ENCODE results near the gene EVC.

EVC gene

GRCh38 chr4:5780831-5781480 is 70.0 kb downstream of the EVC start:
- Histone ChIP-seq H3K9ac (ENCODE audit: low read length in 5 of 5) (no peak overlapping the region), H3K4me1 (ENCODE audit: control insufficient read depth in 5 of 5, insufficient read depth in 5 of 5, low read length in 5 of 5) (peaks cover 0 to 11% (median 6%) of the 10 kb centered on the region in 5 donors), H3K27me3 (ENCODE audit: control insufficient read depth in 5 of 5, insufficient read depth in 4 of 5, low read length in 5 of 5) (no peaks in the 10 kb centered on the region), H3K4me3 (ENCODE audit: low read depth in 1 of 5, low read length in 5 of 5) (no peak overlapping the region), H3K9me3 (ENCODE audit: control insufficient read depth in 5 of 5, low read length in 5 of 5) (peaks cover 7 to 14% (median 12%) of the 10 kb centered on the region in 5 donors), H3K27ac (ENCODE audit: low read depth, low read length) (no peak overlapping the region), H3K36me3 (ENCODE audit: control insufficient read depth in 5 of 5, insufficient read depth in 5 of 5, low read length in 5 of 5) (peaks cover 6 to 14% (median 10%) of the 10 kb centered on the region in 5 donors)

GRCh38 chr4:5781691-5782090 is 70.7 kb downstream of the EVC start:
- H3K9ac ChIP-seq (ENCODE audit: low read length in 5 of 5) = no peak overlapping the region
- H3K9me3 ChIP-seq (ENCODE audit: control insufficient read depth in 5 of 5, low read length in 5 of 5) = peaks cover 1 to 7% (median 6%) of the 10 kb centered on the region in 5 donors
- no peaks in the 10 kb centered on the region for H3K27me3 ChIP-seq (ENCODE audit: control insufficient read depth in 5 of 5, insufficient read depth in 4 of 5, low read length in 5 of 5)
- H3K36me3 ChIP-seq (ENCODE audit: control insufficient read depth in 5 of 5, insufficient read depth in 5 of 5, low read length in 5 of 5) = peaks cover 0 to 14% (median 10%) of the 10 kb centered on the region in 5 donors
- H3K4me3 ChIP-seq (ENCODE audit: low read depth in 1 of 5, low read length in 5 of 5) = no peak overlapping the region
- no peak overlapping the region for H3K27ac ChIP-seq (ENCODE audit: low read depth, low read length)
- H3K4me1 ChIP-seq (ENCODE audit: control insufficient read depth in 5 of 5, insufficient read depth in 5 of 5, low read length in 5 of 5) = peaks cover 0 to 14% (median 11%) of the 10 kb centered on the region in 5 donors

GRCh38 chr4:5782829-5783476 is 72.0 kb downstream of the EVC start:
- H3K27me3 ChIP-seq (ENCODE audit: control insufficient read depth in 5 of 5, insufficient read depth in 4 of 5, low read length in 5 of 5) = no peaks in the 10 kb centered on the region
- H3K27ac ChIP-seq (ENCODE audit: low read depth, low read length) = no peak overlapping the region
- H3K4me1 ChIP-seq (ENCODE audit: control insufficient read depth in 5 of 5, insufficient read depth in 5 of 5, low read length in 5 of 5) = peaks cover 0 to 14% (median 11%) of the 10 kb centered on the region in 5 donors
- no peak overlapping the region for H3K4me3 ChIP-seq (ENCODE audit: low read depth in 1 of 5, low read length in 5 of 5)
- peaks cover 0 to 19% (median 17%) of the 10 kb centered on the region in 5 donors for H3K36me3 ChIP-seq (ENCODE audit: control insufficient read depth in 5 of 5, insufficient read depth in 5 of 5, low read length in 5 of 5)
- no peak overlapping the region for H3K9ac ChIP-seq (ENCODE audit: low read length in 5 of 5)
- H3K9me3 ChIP-seq (ENCODE audit: control insufficient read depth in 5 of 5, low read length in 5 of 5) = no peaks in the 10 kb centered on the region

- Histone ChIP-seq H3K9me3 (ENCODE audit: control insufficient read depth in 5 of 5, low read length in 5 of 5) (no peaks in the 10 kb centered on the region), H3K36me3 (ENCODE audit: control insufficient read depth in 5 of 5, insufficient read depth in 5 of 5, low read length in 5 of 5) (peaks cover 2 to 23% (median 17%) of the 10 kb centered on the region in 5 donors), H3K4me1 (ENCODE audit: control insufficient read depth in 5 of 5, insufficient read depth in 5 of 5, low read length in 5 of 5) (peaks cover 0 to 14% (median 11%) of the 10 kb centered on the region in 5 donors), H3K9ac (ENCODE audit: low read length in 5 of 5) (no peak overlapping the region), H3K4me3 (ENCODE audit: low read depth in 1 of 5, low read length in 5 of 5) (no peak overlapping the region), H3K27ac (ENCODE audit: low read depth, low read length) (no peak overlapping the region), H3K27me3 (ENCODE audit: control insufficient read depth in 5 of 5, insufficient read depth in 4 of 5, low read length in 5 of 5) (no peaks in the 10 kb centered on the region)
These were observed 72.5 kb downstream of the EVC start for GRCh38 chr4:5783486-5783885.

GRCh38 chr4:5784021-5784420 is 73.0 kb downstream of the EVC start:
- Histone ChIP-seq H3K9me3 (ENCODE audit: control insufficient read depth in 5 of 5, low read length in 5 of 5) (no peaks in the 10 kb centered on the region), H3K4me1 (ENCODE audit: control insufficient read depth in 5 of 5, insufficient read depth in 5 of 5, low read length in 5 of 5) (peaks cover 0 to 14% (median 11%) of the 10 kb centered on the region in 5 donors), H3K27ac (ENCODE audit: low read depth, low read length) (no peak overlapping the region), H3K27me3 (ENCODE audit: control insufficient read depth in 5 of 5, insufficient read depth in 4 of 5, low read length in 5 of 5) (no peaks in the 10 kb centered on the region), H3K9ac (ENCODE audit: low read length in 5 of 5) (no peak overlapping the region), H3K4me3 (ENCODE audit: low read depth in 1 of 5, low read length in 5 of 5) (no peak overlapping the region), H3K36me3 (ENCODE audit: control insufficient read depth in 5 of 5, insufficient read depth in 5 of 5, low read length in 5 of 5) (peaks cover 3 to 27% (median 17%) of the 10 kb centered on the region in 5 donors)

- Histone ChIP-seq H3K27ac (ENCODE audit: low read depth, low read length) (peak overlapping the region; percentile 49), H3K4me1 (ENCODE audit: control insufficient read depth in 5 of 5, insufficient read depth in 5 of 5, low read length in 5 of 5) (peaks cover 0 to 14% (median 11%) of the 10 kb centered on the region in 5 donors), H3K27me3 (ENCODE audit: control insufficient read depth in 5 of 5, insufficient read depth in 4 of 5, low read length in 5 of 5) (no peaks in the 10 kb centered on the region), H3K36me3 (ENCODE audit: control insufficient read depth in 5 of 5, insufficient read depth in 5 of 5, low read length in 5 of 5) (peaks cover 3 to 33% (median 19%) of the 10 kb centered on the region in 5 donors), H3K9me3 (ENCODE audit: control insufficient read depth in 5 of 5, low read length in 5 of 5) (no peaks in the 10 kb centered on the region), H3K9ac (ENCODE audit: low read length in 5 of 5) (no peak overlapping the region), H3K4me3 (ENCODE audit: low read depth in 1 of 5, low read length in 5 of 5) (no peak overlapping the region)
These were observed 74.1 kb downstream of the EVC start for GRCh38 chr4:5784960-5785611.

- Histone ChIP-seq H3K27ac (ENCODE audit: low read depth, low read length) (peak overlapping the region; percentile 49), H3K27me3 (ENCODE audit: control insufficient read depth in 5 of 5, insufficient read depth in 4 of 5, low read length in 5 of 5) (no peaks in the 10 kb centered on the region), H3K4me3 (ENCODE audit: low read depth in 1 of 5, low read length in 5 of 5) (no peak overlapping the region), H3K9me3 (ENCODE audit: control insufficient read depth in 5 of 5, low read length in 5 of 5) (no peaks in the 10 kb centered on the region), H3K4me1 (ENCODE audit: control insufficient read depth in 5 of 5, insufficient read depth in 5 of 5, low read length in 5 of 5) (peaks cover 0 to 14% (median 11%) of the 10 kb centered on the region in 5 donors), H3K36me3 (ENCODE audit: control insufficient read depth in 5 of 5, insufficient read depth in 5 of 5, low read length in 5 of 5) (peaks cover 3 to 33% (median 19%) of the 10 kb centered on the region in 5 donors), H3K9ac (ENCODE audit: low read length in 5 of 5) (peak overlapping the region in 1 of 5 donors; percentile 11)
These were observed 75.0 kb downstream of the EVC start for GRCh38 chr4:5785806-5786680.

GRCh38 chr4:5787311-5787710 is 76.3 kb downstream of the EVC start:
- peaks cover 3 to 33% (median 19%) of the 10 kb centered on the region in 5 donors for H3K36me3 ChIP-seq (ENCODE audit: control insufficient read depth in 5 of 5, insufficient read depth in 5 of 5, low read length in 5 of 5)
- no peaks in the 10 kb centered on the region for H3K9me3 ChIP-seq (ENCODE audit: control insufficient read depth in 5 of 5, low read length in 5 of 5)
- H3K27ac ChIP-seq (ENCODE audit: low read depth, low read length) = no peak overlapping the region
- no peak overlapping the region for H3K9ac ChIP-seq (ENCODE audit: low read length in 5 of 5)
- no peak overlapping the region for H3K4me3 ChIP-seq (ENCODE audit: low read depth in 1 of 5, low read length in 5 of 5)
- no peaks in the 10 kb centered on the region for H3K27me3 ChIP-seq (ENCODE audit: control insufficient read depth in 5 of 5, insufficient read depth in 4 of 5, low read length in 5 of 5)
- peaks cover 0 to 14% (median 11%) of the 10 kb centered on the region in 5 donors for H3K4me1 ChIP-seq (ENCODE audit: control insufficient read depth in 5 of 5, insufficient read depth in 5 of 5, low read length in 5 of 5)

GRCh38 chr4:5788144-5788543 is 77.1 kb downstream of the EVC start:
- Histone ChIP-seq H3K27ac (ENCODE audit: low read depth, low read length) (no peak overlapping the region), H3K4me3 (ENCODE audit: low read depth in 1 of 5, low read length in 5 of 5) (no peak overlapping the region), H3K9ac (ENCODE audit: low read length in 5 of 5) (no peak overlapping the region), H3K36me3 (ENCODE audit: control insufficient read depth in 5 of 5, insufficient read depth in 5 of 5, low read length in 5 of 5) (peaks cover 8 to 33% (median 23%) of the 10 kb centered on the region in 5 donors), H3K27me3 (ENCODE audit: control insufficient read depth in 5 of 5, insufficient read depth in 4 of 5, low read length in 5 of 5) (no peaks in the 10 kb centered on the region), H3K4me1 (ENCODE audit: control insufficient read depth in 5 of 5, insufficient read depth in 5 of 5, low read length in 5 of 5) (peaks cover 0 to 14% (median 11%) of the 10 kb centered on the region in 5 donors), H3K9me3 (ENCODE audit: control insufficient read depth in 5 of 5, low read length in 5 of 5) (no peaks in the 10 kb centered on the region)

Measured in subcutaneous abdominal adipose tissue (tissue), 5 donors.